Esophagus squamous epithelium (tissue), 5 donors: ENCODE measurements around the gene SATB2. TPM values are rescaled to one million over a fixed set of nuclear protein-coding genes. Genes with fewer than 3 reads are reported as not detected.

Experiments
- DNase-seq: peaks from one replicate; lab custom pipeline; 2025; lab: John Stamatoyannopoulos, UW
- H3K27ac ChIP-seq, 4 donors: fragments of 200-600 bp; sonication (generic); one replicate each; pipeline ENCODE4 v1.5.1; 2016 to 2019; ENCODE audit warnings: mild to moderate bottlenecking in 1 of 4
- H3K27me3 ChIP-seq, 4 donors: fragments of 200-600 bp; sonication (generic); 1 replicate in 3 of 4; 2 replicates in 1 of 4; pipeline versions ENCODE4 v1.5.1 to v1.6.0; 2017 to 2021; ENCODE audit warnings: antibody characterized with exemption in 1 of 4
- H3K36me3 ChIP-seq, 3 donors: fragments of 200-600 bp; sonication (generic); one replicate each; pipeline ENCODE4 v1.5.1; 2016 to 2019
- H3K4me1 ChIP-seq, 3 donors: fragments of 200-600 bp; sonication (generic); one replicate each; pipeline ENCODE4 v1.5.1; 2017 to 2019
- H3K4me3 ChIP-seq, 4 donors: fragments of 200-600 bp; sonication (generic); 1 replicate in 3 of 4; 2 replicates in 1 of 4; pipeline ENCODE4 v1.5.1; 2016 to 2019; ENCODE audit warnings: mild to moderate bottlenecking in 2 of 4, moderate library complexity in 1 of 4
- H3K9me3 ChIP-seq, 3 donors: fragments of 200-600 bp; sonication (generic); one replicate each; pipeline ENCODE4 v1.5.1; 2016 to 2019
- POLR2A ChIP-seq, 4 donors: fragments of 450-650 bp; IDR thresholded peaks; one replicate each; pipeline ENCODE4 v1.6.1; 2017; ENCODE audit warnings: antibody characterized with exemption in 4 of 4, mild to moderate bottlenecking in 4 of 4, moderate library complexity in 3 of 4
- WGBS, 2 donors: methylation state at CpG; one replicate each; pipeline ENCODE4 v1.1.5; 2018; 5-methylcytosine and 5-hydroxymethylcytosine counted together
- intact Hi-C: fragments of 100-400 bp; cut with DNase I; formaldehyde crosslinking; loops from one replicate; pipeline ENCODE4 v1.15.0; 2022
- total RNA-seq, 4 donors: library from RNA; depleted of rRNA; stranded (reverse); fragments of >200 nt; gene quantifications; one replicate each; pipeline ENCODE4 v1.1.0, GENCODE V29; 2016
- TF ChIP-seq, protein P1 (sequence below), 6 experiments: fragments of 450-650 bp in 4 of 6; fragments of 200-600 bp in 2 of 6; sonication (generic) in 2 of 6; IDR thresholded peaks; one replicate each; pipeline ENCODE4 v1.5.1; 2016 to 2019; ENCODE audit warnings: antibody characterized with exemption in 6 of 6, mild to moderate bottlenecking in 4 of 6, moderate library complexity in 4 of 6
- donor health status: DM: yes; HTN: yes; CAD: no.

The SATB2 gene
- total RNA-seq, 4 donors from 2014 or later, result 0.87 to 1.1 (median 0.92) TPM

DNA sequence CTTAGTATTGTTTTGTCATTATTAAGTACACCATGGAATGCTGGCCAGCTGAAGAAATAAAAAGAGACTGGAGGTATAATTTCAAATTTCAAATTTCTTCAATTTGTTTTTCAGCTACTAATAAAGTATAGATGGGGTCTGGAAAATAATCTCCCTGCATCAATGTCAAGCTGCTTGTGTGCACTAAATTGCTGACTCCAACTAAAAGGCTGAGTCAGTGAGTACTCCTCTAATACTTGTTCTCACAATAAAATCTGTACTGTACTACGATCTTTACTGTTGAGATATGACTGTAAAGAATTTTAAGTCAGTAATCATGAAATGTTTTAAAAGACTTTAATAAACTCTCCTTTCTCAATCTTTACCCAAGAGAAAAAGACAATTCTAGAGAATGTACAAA, 131.9 kb downstream of the SATB2 start:
- intact Hi-C loops, result no loop called here

DNA sequence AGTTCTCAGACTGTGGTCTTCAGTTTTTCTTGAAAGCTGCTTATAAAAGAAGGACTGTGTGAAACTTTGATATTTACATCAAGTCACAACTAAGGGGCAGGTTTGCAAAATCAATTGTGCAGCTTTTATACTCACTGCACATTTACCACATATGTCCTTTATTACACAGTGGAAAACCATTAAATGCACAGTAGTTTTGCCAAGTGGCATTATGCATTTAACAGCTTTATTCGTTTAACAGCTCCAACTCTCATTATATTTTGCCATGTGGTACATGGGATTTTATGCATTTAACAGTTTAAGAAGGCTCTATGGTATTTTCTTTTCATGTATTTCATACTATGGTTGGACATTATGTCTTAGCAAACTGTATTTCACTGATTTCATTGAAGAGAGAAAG, 135.6 kb downstream of the SATB2 start:
- no peak overlapping the region for H3K4me3 ChIP-seq
- no peak for DNase-seq
- no peaks in the 10 kb centered on the region for H3K4me1 ChIP-seq
- TF ChIP-seq POLR2A (IDR thresholded peaks at IDR 0.05), result no peak
- TF ChIP-seq, protein P1, sequence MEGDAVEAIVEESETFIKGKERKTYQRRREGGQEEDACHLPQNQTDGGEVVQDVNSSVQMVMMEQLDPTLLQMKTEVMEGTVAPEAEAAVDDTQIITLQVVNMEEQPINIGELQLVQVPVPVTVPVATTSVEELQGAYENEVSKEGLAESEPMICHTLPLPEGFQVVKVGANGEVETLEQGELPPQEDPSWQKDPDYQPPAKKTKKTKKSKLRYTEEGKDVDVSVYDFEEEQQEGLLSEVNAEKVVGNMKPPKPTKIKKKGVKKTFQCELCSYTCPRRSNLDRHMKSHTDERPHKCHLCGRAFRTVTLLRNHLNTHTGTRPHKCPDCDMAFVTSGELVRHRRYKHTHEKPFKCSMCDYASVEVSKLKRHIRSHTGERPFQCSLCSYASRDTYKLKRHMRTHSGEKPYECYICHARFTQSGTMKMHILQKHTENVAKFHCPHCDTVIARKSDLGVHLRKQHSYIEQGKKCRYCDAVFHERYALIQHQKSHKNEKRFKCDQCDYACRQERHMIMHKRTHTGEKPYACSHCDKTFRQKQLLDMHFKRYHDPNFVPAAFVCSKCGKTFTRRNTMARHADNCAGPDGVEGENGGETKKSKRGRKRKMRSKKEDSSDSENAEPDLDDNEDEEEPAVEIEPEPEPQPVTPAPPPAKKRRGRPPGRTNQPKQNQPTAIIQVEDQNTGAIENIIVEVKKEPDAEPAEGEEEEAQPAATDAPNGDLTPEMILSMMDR (IDR thresholded peaks at IDR 0.05), result no peak
- H3K27ac ChIP-seq, result no peak overlapping the region
- intact Hi-C loops, result no loop called here
- no peaks in the 10 kb centered on the region for H3K9me3 ChIP-seq
- H3K27me3 ChIP-seq, result no peaks in the 10 kb centered on the region
- 50 to 71% methylated on average over 1 of the region's 1 CpG for WGBS, 2 donors
- no peaks in the 10 kb centered on the region for H3K36me3 ChIP-seq

More for the DNA sequence above, 131.9 kb downstream of the SATB2 start:
- 69 to 75% methylated on average over 1 of the region's 1 CpG for WGBS, 2 donors
- H3K27me3 ChIP-seq, result no peaks in the 10 kb centered on the region
- no peak overlapping the region for H3K4me3 ChIP-seq
- no peaks in the 10 kb centered on the region for H3K36me3 ChIP-seq
- no peak overlapping the region for H3K27ac ChIP-seq
- TF ChIP-seq POLR2A (IDR thresholded peaks at IDR 0.05), result no peak
- no peaks in the 10 kb centered on the region for H3K4me1 ChIP-seq
- no peak for DNase-seq
- H3K9me3 ChIP-seq, result no peaks in the 10 kb centered on the region

DNA sequence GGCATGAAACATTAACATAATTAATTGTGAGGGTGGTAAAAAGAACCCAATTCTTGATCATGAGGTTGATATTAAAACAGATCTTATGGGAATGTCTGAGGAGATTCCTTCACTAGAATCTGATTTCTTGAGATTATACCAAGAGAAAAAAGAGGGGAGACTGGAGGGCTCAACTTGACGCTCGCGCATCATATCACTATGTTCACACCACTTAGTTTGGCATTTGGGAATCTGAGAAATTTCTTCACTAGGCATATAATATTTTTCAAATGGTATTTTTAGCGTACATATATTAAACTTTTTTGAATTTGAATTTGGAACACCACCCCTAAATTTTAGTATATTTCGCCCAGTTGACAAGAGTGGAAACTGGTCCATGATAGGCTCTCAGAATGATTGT, 140.1 kb downstream of the SATB2 start:
- Histone ChIP-seq H3K36me3 (no peaks in the 10 kb centered on the region), H3K27me3 (no peaks in the 10 kb centered on the region), H3K4me3 (no peak overlapping the region), H3K9me3 (no peaks in the 10 kb centered on the region), H3K27ac (no peak overlapping the region), H3K4me1 (no peaks in the 10 kb centered on the region)
- no peak for TF ChIP-seq POLR2A (IDR thresholded peaks at IDR 0.05)
- TF ChIP-seq, protein P1 (IDR thresholded peaks at IDR 0.05), result no peak
- no peak for DNase-seq
- intact Hi-C loops, result no loop called here
- WGBS, 2 donors, result 92 to 93% methylated on average over 5 of the region's 5 CpGs

DNA sequence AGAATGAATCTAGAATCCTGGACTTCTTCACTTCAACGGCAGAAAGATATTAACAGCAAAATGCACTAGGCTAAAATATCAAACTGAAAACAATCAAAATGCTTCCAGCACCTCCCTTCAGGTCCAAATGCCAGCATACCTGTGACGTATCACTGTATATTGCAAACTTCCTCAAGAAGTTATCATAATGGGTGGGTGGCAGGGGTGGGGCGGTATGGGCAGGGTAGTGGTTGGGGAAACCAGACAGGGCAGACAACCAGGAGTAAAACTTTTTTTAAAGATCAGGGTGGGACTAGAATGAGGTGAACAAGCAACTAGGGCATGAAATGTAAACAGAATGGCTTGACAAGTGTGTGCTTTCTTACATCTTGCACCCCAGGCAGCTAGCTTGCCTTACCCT, 140.9 kb downstream of the SATB2 start:
- no peak overlapping the region for H3K27ac ChIP-seq
- intact Hi-C loops, result no loop called here
- no peak for TF ChIP-seq POLR2A (IDR thresholded peaks at IDR 0.05)

DNA sequence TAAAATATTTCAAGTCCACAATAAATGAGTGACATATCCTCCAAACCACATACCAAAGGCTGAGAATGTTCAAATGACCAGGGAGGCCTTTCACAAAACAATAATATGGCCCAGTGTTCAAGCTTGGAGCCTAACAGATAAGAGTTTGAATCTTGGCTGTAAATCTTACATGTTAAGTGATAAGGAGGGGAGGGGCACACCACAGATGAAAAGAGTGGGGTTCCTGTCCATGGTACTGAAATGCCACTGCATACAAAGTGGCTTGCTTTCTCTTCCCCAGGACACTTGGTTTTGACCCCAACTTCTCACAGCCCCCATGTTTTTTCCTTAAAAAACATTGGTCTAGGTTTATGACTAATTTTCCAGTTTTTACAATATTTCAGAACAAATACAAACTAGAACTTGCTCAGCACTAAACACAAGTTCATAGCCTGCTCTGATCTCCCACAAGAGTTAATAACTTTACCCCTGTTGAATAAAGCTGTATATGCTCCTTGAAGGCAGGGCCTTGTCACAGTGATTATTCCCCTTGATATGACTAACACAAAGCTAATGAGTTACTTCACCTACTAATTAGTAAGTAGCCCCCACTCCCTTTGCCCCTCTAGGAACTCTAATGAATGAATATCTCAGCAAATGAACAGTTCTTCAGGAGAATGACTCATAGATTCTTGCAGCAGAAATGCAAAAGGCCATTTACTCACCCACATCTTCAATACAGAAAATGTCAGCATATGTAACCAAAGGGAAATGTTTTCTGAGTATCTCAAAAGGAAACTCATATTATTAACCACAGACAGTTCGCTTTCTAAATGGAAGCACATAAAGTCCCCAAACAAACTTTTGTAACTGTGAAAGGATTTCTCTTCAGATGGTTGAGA, 142.2 kb downstream of the SATB2 start:
- Histone ChIP-seq H3K4me1 (no peaks in the 10 kb centered on the region), H3K27me3 (no peaks in the 10 kb centered on the region), H3K36me3 (no peaks in the 10 kb centered on the region), H3K9me3 (no peaks in the 10 kb centered on the region), H3K27ac (no peak overlapping the region), H3K4me3 (no peak overlapping the region)
- 76 to 81% methylated on average over 1 of the region's 1 CpG for WGBS, 2 donors
- TF ChIP-seq POLR2A (IDR thresholded peaks at IDR 0.05), result no peak
- TF ChIP-seq, protein P1 (IDR thresholded peaks at IDR 0.05), result no peak
- no peak for DNase-seq
- intact Hi-C loops, result no loop called here

More for the DNA sequence above, 140.9 kb downstream of the SATB2 start:
- Histone ChIP-seq H3K27me3 (no peaks in the 10 kb centered on the region), H3K4me3 (no peak overlapping the region), H3K9me3 (no peaks in the 10 kb centered on the region), H3K4me1 (no peaks in the 10 kb centered on the region), H3K36me3 (no peaks in the 10 kb centered on the region)
- 75 to 80% methylated on average over 3 of the region's 3 CpGs for WGBS, 2 donors
- DNase-seq, result no peak

DNA sequence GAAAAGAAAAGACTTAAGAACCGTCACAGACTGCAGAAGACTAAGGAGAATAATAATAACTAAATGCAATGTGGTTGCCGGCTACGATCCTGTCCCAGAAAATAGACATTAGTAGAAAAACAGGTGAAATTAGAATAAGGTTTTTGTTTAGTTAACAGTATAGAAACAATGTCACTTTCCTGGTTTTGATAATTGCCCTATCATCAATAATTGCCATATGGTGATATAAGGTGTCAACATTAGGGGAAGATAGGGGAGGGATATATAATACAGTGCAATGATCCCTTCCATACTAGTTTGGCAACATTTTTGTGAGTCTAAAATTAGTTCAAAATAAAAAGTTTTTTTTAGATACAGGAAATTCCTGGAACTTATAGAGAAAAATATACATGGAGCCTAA, 144.8 kb downstream of the SATB2 start:
- intact Hi-C loops, result no loop called here

More for the DNA sequence above, 144.8 kb downstream of the SATB2 start:
- DNase-seq, result no peak
- H3K36me3 ChIP-seq, result no peaks in the 10 kb centered on the region
- H3K9me3 ChIP-seq, result no peaks in the 10 kb centered on the region
- TF ChIP-seq, protein P1 (IDR thresholded peaks at IDR 0.05), result no peak
- no peak overlapping the region for H3K4me3 ChIP-seq
- no peaks in the 10 kb centered on the region for H3K4me1 ChIP-seq
- 84 to 92% methylated on average over 3 of the region's 3 CpGs for WGBS, 2 donors
- H3K27me3 ChIP-seq, result no peaks in the 10 kb centered on the region
- no peak overlapping the region for H3K27ac ChIP-seq
